Measurements from ENCODE around the gene ZSWIM5. TPM values are rescaled to one million over a fixed set of nuclear protein-coding genes. Genes with fewer than 3 reads are reported as not detected.
"Not testable (repeated sequence)": the region's sequence is repeated elsewhere in the genome, so short reads cannot be mapped to it uniquely, and the experiment has no call there.

Gene ZSWIM5
- total and polyA plus RNA-seq, 4 donors: 0.25 to 2.8 (median 1.7) TPM

DNA sequence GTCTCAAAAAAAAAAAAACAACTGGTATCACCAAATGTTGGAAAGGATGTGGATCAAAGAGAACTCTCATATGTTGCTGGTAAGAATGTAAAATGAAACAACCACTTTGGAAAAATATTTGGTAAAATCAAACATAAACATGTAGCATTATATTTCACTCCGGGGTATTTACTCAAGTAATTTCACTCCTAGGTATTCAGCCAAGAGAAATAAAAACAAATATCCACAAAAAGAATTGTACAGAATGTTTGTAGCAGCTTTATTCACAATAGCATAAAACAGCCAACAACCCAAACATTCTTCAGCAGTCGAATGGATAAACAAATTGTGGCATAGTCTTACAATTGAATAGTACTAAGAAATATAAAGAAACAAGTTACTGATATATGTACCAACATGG is 32.4 kb upstream of the ZSWIM5 start:
- H3K9me3 ChIP-seq (ENCODE audit: control insufficient read depth, low read length): no peaks in the 10 kb centered on the region
- no peaks in the 10 kb centered on the region for H3K36me3 ChIP-seq (ENCODE audit: control insufficient read depth in 1 of 2, insufficient read depth in 2 of 2, low read length in 1 of 2)
- H3K27ac ChIP-seq (ENCODE audit: low read depth in 1 of 2, low read length in 2 of 2): no peak overlapping the region
- no peak for ATAC-seq (ENCODE audit: low FRiP score)
- no peak overlapping the region for H3K4me3 ChIP-seq (ENCODE audit: low read length in 2 of 2)
- no peaks in the 10 kb centered on the region for H3K4me1 ChIP-seq (ENCODE audit: control insufficient read depth in 1 of 2, insufficient read depth in 2 of 2, low read length in 2 of 2)
- 25 to 36% methylated on average over 2 of the region's 2 CpGs for WGBS, 2 donors
- H3K27me3 ChIP-seq (ENCODE audit: control insufficient read depth in 1 of 2, insufficient read depth in 2 of 2, low read length in 1 of 2): no peaks in the 10 kb centered on the region
- intact Hi-C loops (cut with DNase I): no loop called here
- DNase-seq: no peak

DNA sequence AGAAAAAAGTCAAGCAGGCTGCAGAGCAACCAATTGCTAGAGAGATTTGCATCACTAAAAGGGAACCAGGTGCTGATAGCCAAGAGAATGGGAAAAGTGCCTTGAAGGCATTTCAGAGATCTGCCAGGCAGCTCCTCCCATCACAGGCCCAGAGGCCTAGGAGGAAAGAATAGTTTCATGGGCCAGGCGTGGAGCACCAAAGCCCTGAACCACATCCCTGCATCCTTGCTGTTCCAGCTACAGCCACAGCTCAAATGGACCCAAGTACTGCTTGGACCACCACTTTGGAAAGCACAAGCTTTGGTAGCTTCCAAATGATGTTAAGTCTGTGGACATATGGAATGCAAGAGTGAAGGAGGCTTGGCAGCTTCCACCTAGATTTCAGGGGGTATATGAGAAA is 29.7 kb upstream of the ZSWIM5 start:
- H3K27ac ChIP-seq (ENCODE audit: low read depth in 1 of 2, low read length in 2 of 2): no peak overlapping the region
- ATAC-seq (ENCODE audit: low FRiP score) (no peak), DNase-seq (no peak)
- H3K36me3 ChIP-seq (ENCODE audit: control insufficient read depth in 1 of 2, insufficient read depth in 2 of 2, low read length in 1 of 2): no peaks in the 10 kb centered on the region
- 78 to 82% methylated on average over 1 of the region's 1 CpG for WGBS, 2 donors
- no peaks in the 10 kb centered on the region for H3K27me3 ChIP-seq (ENCODE audit: control insufficient read depth in 1 of 2, insufficient read depth in 2 of 2, low read length in 1 of 2)
- no peak overlapping the region for H3K4me3 ChIP-seq (ENCODE audit: low read length in 2 of 2)
- no peaks in the 10 kb centered on the region for H3K9me3 ChIP-seq (ENCODE audit: control insufficient read depth, low read length)
- intact Hi-C loops (cut with DNase I): no loop called here
- H3K4me1 ChIP-seq (ENCODE audit: control insufficient read depth in 1 of 2, insufficient read depth in 2 of 2, low read length in 2 of 2): no peaks in the 10 kb centered on the region

DNA sequence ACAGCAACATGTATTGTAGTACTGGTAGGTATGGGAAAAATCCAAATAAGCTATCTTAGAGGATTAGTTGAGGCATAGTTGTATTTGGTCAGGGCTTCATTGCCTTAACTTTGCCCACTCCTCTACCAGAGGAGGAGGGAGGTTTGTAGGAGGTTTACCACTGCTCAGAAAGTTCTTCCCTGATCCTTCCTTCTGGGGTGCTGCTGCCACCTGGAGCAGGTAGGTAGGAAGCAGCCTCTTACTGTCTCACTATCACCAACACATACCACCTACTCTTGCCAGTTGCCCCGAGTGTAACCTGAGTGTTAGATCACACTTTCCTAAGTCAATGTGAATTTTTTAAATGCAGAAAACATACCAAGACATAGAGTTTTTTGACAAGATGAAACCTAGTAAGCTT is 24.1 kb upstream of the ZSWIM5 start:
- DNase-seq (no peak), ATAC-seq (ENCODE audit: low FRiP score) (no peak)
- Histone ChIP-seq H3K27ac (ENCODE audit: low read depth in 1 of 2, low read length in 2 of 2) (no peak overlapping the region), H3K4me3 (ENCODE audit: low read length in 2 of 2) (no peak overlapping the region), H3K9me3 (ENCODE audit: control insufficient read depth, low read length) (no peaks in the 10 kb centered on the region), H3K27me3 (ENCODE audit: control insufficient read depth in 1 of 2, insufficient read depth in 2 of 2, low read length in 1 of 2) (no peaks in the 10 kb centered on the region), H3K36me3 (ENCODE audit: control insufficient read depth in 1 of 2, insufficient read depth in 2 of 2, low read length in 1 of 2) (no peaks in the 10 kb centered on the region), H3K4me1 (ENCODE audit: control insufficient read depth in 1 of 2, insufficient read depth in 2 of 2, low read length in 2 of 2) (no peaks in the 10 kb centered on the region)
- WGBS, 2 donors: 65 to 73% methylated on average over 1 of the region's 1 CpG
- intact Hi-C loops (cut with DNase I): no loop called here

DNA sequence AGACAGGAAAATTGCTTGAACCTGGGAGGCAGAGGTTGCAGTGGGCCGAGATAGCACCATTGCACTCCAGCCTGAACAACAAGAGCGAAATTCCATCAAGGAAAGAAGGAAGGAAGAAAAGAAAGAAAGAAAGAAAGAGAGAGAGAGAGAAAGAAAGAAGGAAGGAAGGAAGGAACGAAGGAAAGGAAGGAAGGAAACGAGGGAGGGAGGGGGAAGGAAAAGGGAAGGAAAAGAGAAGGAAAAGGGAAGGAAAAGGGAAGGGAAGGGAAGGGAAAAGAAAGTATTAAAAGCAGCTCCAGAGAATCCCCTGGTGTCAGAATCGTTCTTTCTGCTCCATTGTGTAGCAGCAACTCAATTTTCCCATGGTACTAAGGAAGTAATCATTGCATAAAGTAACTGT is 19.2 kb upstream of the ZSWIM5 start:
- H3K9me3 ChIP-seq (ENCODE audit: control insufficient read depth, low read length): no peaks in the 10 kb centered on the region
- H3K36me3 ChIP-seq (ENCODE audit: control insufficient read depth in 1 of 2, insufficient read depth in 2 of 2, low read length in 1 of 2): no peaks in the 10 kb centered on the region
- 79 to 84% methylated on average over 5 of the region's 5 CpGs for WGBS, 2 donors
- no peak overlapping the region for H3K27ac ChIP-seq (ENCODE audit: low read depth in 1 of 2, low read length in 2 of 2)
- ATAC-seq (ENCODE audit: low FRiP score) (no peak), DNase-seq (no peak)
- H3K27me3 ChIP-seq (ENCODE audit: control insufficient read depth in 1 of 2, insufficient read depth in 2 of 2, low read length in 1 of 2): no peaks in the 10 kb centered on the region
- intact Hi-C loops (cut with DNase I): no loop called here
- no peak overlapping the region for H3K4me3 ChIP-seq (ENCODE audit: low read length in 2 of 2)
- H3K4me1 ChIP-seq (ENCODE audit: control insufficient read depth in 1 of 2, insufficient read depth in 2 of 2, low read length in 2 of 2): no peaks in the 10 kb centered on the region

DNA sequence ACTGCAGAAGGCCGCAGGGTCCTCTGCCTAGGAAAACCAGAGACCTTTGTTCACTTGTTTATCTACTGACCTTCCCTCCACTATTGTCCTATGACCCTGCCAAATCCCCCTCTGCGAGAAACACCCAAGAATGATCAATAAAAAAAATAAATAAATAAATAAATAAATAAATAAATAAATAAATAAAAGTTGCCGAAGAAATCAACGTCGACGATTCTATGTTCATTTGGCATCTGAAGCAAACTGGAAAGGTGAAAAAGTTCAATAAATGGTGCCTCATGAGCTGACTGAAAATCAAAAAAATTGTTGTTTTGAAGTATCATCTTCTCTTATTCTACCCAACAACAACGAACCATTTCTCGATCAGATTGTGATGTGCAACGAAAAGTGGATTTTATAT is 17.3 kb upstream of the ZSWIM5 start:
- WGBS, 2 donors: 90 to 91% methylated on average over 8 of the region's 9 CpGs
- H3K27me3 ChIP-seq (ENCODE audit: control insufficient read depth in 1 of 2, insufficient read depth in 2 of 2, low read length in 1 of 2); H3K4me3 ChIP-seq (ENCODE audit: low read length in 2 of 2); H3K4me1 ChIP-seq (ENCODE audit: control insufficient read depth in 1 of 2, insufficient read depth in 2 of 2, low read length in 2 of 2); intact Hi-C loops (cut with DNase I); ATAC-seq (ENCODE audit: low FRiP score); DNase-seq; H3K36me3 ChIP-seq (ENCODE audit: control insufficient read depth in 1 of 2, insufficient read depth in 2 of 2, low read length in 1 of 2); H3K9me3 ChIP-seq (ENCODE audit: control insufficient read depth, low read length); H3K27ac ChIP-seq (ENCODE audit: low read depth in 1 of 2, low read length in 2 of 2): not testable (repeated sequence)

DNA sequence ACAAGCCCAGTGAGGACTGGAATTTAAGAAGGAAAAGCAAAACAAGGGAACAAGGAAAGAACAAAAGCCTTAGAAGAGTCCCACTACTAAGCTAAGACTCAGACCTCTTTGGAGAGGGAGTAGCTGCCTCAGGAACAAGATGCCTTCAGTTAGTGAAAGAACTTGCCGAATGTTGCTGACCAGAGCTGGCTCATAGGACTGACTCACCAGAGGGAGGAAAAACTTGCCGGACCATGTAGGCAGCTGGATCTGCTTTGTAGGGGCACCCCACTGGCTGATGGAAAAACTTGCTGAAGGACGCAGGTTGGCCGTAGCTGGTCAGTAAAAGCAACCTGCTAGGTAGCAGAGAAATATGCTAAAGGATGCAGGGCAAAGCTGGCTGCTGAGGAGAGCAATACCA is 15.3 kb upstream of the ZSWIM5 start:
- no peak overlapping the region for H3K4me3 ChIP-seq (ENCODE audit: low read length in 2 of 2)
- H3K36me3 ChIP-seq (ENCODE audit: control insufficient read depth in 1 of 2, insufficient read depth in 2 of 2, low read length in 1 of 2): no peaks in the 10 kb centered on the region
- WGBS, 2 donors: 75 to 77% methylated on average over 4 of the region's 4 CpGs
- DNase-seq: no peak
- no peaks in the 10 kb centered on the region for H3K4me1 ChIP-seq (ENCODE audit: control insufficient read depth in 1 of 2, insufficient read depth in 2 of 2, low read length in 2 of 2)
- intact Hi-C loops (cut with DNase I): no loop called here
- no peak for ATAC-seq (ENCODE audit: low FRiP score)
- H3K9me3 ChIP-seq (ENCODE audit: control insufficient read depth, low read length): no peaks in the 10 kb centered on the region
- no peak overlapping the region for H3K27ac ChIP-seq (ENCODE audit: low read depth in 1 of 2, low read length in 2 of 2)
- H3K27me3 ChIP-seq (ENCODE audit: control insufficient read depth in 1 of 2, insufficient read depth in 2 of 2, low read length in 1 of 2): no peaks in the 10 kb centered on the region

DNA sequence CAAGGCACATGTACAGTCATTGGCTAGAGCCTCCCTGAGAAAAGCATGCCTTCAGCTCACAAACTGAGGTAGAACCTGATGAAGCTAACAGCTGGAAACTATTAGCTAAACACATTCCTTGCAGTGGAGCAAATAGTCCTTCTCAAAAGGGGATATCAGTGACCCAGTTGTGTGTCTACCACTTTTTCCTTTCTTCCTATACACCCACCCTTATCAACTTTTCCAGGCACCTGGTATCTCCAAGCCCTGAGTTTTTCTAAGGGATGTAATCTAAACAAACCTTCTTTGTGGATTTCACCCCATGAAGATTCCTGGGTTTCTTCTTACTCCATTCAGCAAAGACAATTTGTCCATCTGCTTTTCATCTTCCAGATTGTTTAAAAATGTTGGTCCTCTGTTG is 10.5 kb upstream of the ZSWIM5 start:
- Histone ChIP-seq H3K4me1 (ENCODE audit: control insufficient read depth in 1 of 2, insufficient read depth in 2 of 2, low read length in 2 of 2) (no peaks in the 10 kb centered on the region), H3K27me3 (ENCODE audit: control insufficient read depth in 1 of 2, insufficient read depth in 2 of 2, low read length in 1 of 2) (no peaks in the 10 kb centered on the region), H3K27ac (ENCODE audit: low read depth in 1 of 2, low read length in 2 of 2) (no peak overlapping the region), H3K36me3 (ENCODE audit: control insufficient read depth in 1 of 2, insufficient read depth in 2 of 2, low read length in 1 of 2) (no peaks in the 10 kb centered on the region), H3K9me3 (ENCODE audit: control insufficient read depth, low read length) (no peaks in the 10 kb centered on the region), H3K4me3 (ENCODE audit: low read length in 2 of 2) (no peak overlapping the region)
- intact Hi-C loops (cut with DNase I): no loop called here
- ATAC-seq (ENCODE audit: low FRiP score) (no peak), DNase-seq (no peak)

DNA sequence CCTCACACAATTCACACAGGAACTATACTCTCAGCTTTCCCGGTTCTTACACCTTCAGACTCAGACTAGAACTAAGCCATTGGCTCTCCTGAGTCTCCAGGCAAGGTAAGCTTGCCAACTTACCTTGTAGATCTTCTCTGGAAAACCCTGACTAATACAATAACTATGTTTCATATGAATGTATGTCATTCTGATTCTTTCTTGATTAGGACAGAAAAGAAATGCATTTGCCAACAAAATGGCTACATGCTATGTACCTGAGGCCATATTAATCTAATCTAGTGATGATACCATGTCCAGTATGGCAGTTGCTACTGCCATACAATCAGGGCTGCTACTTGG is 9.8 kb upstream of the ZSWIM5 start:
- Histone ChIP-seq H3K27ac (ENCODE audit: low read depth in 1 of 2, low read length in 2 of 2) (no peak overlapping the region), H3K27me3 (ENCODE audit: control insufficient read depth in 1 of 2, insufficient read depth in 2 of 2, low read length in 1 of 2) (no peaks in the 10 kb centered on the region), H3K9me3 (ENCODE audit: control insufficient read depth, low read length) (no peaks in the 10 kb centered on the region), H3K4me3 (ENCODE audit: low read length in 2 of 2) (no peak overlapping the region), H3K36me3 (ENCODE audit: control insufficient read depth in 1 of 2, insufficient read depth in 2 of 2, low read length in 1 of 2) (no peaks in the 10 kb centered on the region), H3K4me1 (ENCODE audit: control insufficient read depth in 1 of 2, insufficient read depth in 2 of 2, low read length in 2 of 2) (no peaks in the 10 kb centered on the region)
- DNase-seq (no peak), ATAC-seq (ENCODE audit: low FRiP score) (no peak)
- WGBS, 2 donors: 75 to 83% methylated on average over 1 of the region's 1 CpG
- intact Hi-C loops (cut with DNase I): no loop called here

DNA sequence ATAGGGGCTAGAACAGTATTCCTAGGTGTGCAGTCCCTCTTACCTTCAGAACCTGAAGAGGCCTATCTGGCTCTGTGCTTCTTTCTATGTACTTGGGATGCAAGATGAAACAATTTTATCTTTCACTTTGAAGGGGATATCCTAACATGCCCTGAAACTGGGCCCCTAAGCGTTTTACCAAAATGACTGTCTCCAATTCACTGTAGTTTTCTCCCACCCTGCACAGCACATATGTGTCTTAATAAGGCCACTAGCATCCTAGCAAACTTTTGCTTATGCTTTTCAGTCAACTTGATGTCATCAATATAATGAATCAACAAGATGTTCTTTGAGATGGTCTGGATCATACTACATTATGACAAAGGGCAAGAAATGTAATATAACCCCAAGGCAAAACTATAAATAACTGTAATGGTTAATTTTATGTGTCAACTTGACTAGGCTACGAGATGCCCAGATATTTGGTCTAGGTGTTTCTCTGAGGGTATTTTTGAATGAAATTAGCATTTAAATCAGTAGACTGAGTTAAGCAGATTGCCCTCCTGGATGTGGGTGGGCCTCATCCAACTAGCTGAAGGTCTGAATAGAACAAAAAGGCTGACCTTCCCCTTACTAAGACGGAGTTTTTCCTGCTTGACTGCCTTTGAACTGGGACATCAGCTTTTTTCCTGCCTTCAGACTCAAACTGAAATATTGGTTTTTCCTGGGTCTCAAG is 9.2 kb upstream of the ZSWIM5 start:
- ATAC-seq (ENCODE audit: low FRiP score) (no peak), DNase-seq (no peak)
- intact Hi-C loops (cut with DNase I): no loop called here
- Histone ChIP-seq H3K27ac (ENCODE audit: low read depth in 1 of 2, low read length in 2 of 2) (no peak overlapping the region), H3K4me3 (ENCODE audit: low read length in 2 of 2) (no peak overlapping the region), H3K27me3 (ENCODE audit: control insufficient read depth in 1 of 2, insufficient read depth in 2 of 2, low read length in 1 of 2) (no peaks in the 10 kb centered on the region), H3K36me3 (ENCODE audit: control insufficient read depth in 1 of 2, insufficient read depth in 2 of 2, low read length in 1 of 2) (no peaks in the 10 kb centered on the region), H3K9me3 (ENCODE audit: control insufficient read depth, low read length) (no peaks in the 10 kb centered on the region), H3K4me1 (ENCODE audit: control insufficient read depth in 1 of 2, insufficient read depth in 2 of 2, low read length in 2 of 2) (no peaks in the 10 kb centered on the region)
- WGBS, 2 donors: 83 to 90% methylated on average over 3 of the region's 3 CpGs

Data from aorta (tissue), 5 donors.